Right cardiac atrium (tissue), 5 donors: ENCODE data around the gene MKS1. TPM values are rescaled to one million over a fixed set of nuclear protein-coding genes. Genes with fewer than 3 reads are reported as not detected.

ENCODE experiments used
- ATAC-seq, 2 donors: fragments of 200-7000 bp; cut with Tn5 transposase; one replicate each; pipeline versions ENCODE4 v1.8.0 to v1.9.1; 2020; ENCODE audit warnings: moderate library complexity in 2 of 2, mild to moderate bottlenecking in 1 of 2
- DNase-seq, 3 donors: peaks; one replicate each; pipeline ENCODE4 v3.0.0-alpha.2; 2020
- H3K27ac ChIP-seq: one replicate; pipeline ENCODE4 v1.5.1; 2013; ENCODE audit warnings: mild to moderate bottlenecking, low read length, control low read depth, moderate library complexity
- H3K27me3 ChIP-seq: one replicate; pipeline ENCODE4 v1.6.1; 2013; ENCODE audit not compliant: control insufficient read depth, insufficient read depth
- H3K4me1 ChIP-seq: one replicate; pipeline ENCODE4 v1.6.1; 2013; ENCODE audit warnings: low read length; ENCODE audit not compliant: control insufficient read depth, insufficient read depth
- H3K4me3 ChIP-seq: one replicate; pipeline ENCODE4 v1.5.1; 2013; ENCODE audit warnings: low read length, control low read depth
- H3K9me3 ChIP-seq: one replicate; pipeline ENCODE4 v1.6.1; 2013; ENCODE audit warnings: low read length; ENCODE audit not compliant: control insufficient read depth
- WGBS: extraction: QIAGEN DNeasy Blood & Tissue Kit; methylation state at CpG from one replicate; pipeline ENCODE4 v1.1.7; 2013; 5-methylcytosine and 5-hydroxymethylcytosine counted together
- intact Hi-C, 4 donors: fragments of 100-400 bp; cut with DNase I; formaldehyde crosslinking; loops; one replicate each; pipeline versions ENCODE4 v1.11.0 to v1.14.0; 2022 to 2023
- polyA plus RNA-seq: library from polyadenylated mRNA; stranded (reverse); fragments of 200-250 nt; gene quantifications from one replicate; pipeline ENCODE4 v1.2.3, GENCODE V29; 2013
- total RNA-seq, 4 donors: library from RNA; stranded (reverse); fragmentation: NEBNext Ultra II Directional; extraction: Animal tissue kit (Norgen Biotek cat#: 25700); gene quantifications; one replicate each; pipeline ENCODE4 v1.2.1, GENCODE V29; 2021
- donor health status: healthy with polysubstance abuse.
- donor health status: DM: no; HTN: yes; CAD: no.
- donor health status: DM: no; HTN: no; CAD: no.
- donor health status: DM: no; HTN: yes; CAD: no; lungs with severe emphysema.
- donor health status: DM: yes; HTN: yes; CAD: no.

The MKS1 gene
- total and polyA plus RNA-seq, 5 donors = 5.6 to 11.4 (median 6.9) TPM

DNA sequence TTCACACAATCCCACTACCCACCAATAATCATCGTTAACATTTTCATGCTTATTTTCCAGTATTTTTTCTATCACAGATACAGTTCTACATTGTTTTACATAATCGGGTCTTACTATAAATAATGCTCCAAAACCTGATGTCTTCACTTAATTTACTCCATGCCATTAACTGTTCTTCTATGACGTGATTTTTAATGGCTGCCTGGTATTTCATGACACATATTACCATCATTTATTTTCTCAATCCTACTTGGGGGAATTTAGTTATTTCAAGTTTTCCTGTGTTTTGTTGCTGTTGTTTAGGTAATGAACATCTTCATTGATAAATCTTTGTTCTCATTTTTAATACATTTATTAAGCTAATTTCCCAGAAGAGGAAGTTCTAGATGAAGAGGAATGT is 34.0 kb upstream of the MKS1 start:
- ATAC-seq = no peak
- Histone ChIP-seq H3K4me1 (no peaks in the 10 kb centered on the region), H3K27me3 (no peaks in the 10 kb centered on the region), H3K4me3 (no peak overlapping the region), H3K9me3 (no peaks in the 10 kb centered on the region), H3K27ac (no peak overlapping the region)
- 82% methylated on average over 3 of the region's 3 CpGs for WGBS
- DNase-seq = no peak
- intact Hi-C loops = no loop called here

DNA sequence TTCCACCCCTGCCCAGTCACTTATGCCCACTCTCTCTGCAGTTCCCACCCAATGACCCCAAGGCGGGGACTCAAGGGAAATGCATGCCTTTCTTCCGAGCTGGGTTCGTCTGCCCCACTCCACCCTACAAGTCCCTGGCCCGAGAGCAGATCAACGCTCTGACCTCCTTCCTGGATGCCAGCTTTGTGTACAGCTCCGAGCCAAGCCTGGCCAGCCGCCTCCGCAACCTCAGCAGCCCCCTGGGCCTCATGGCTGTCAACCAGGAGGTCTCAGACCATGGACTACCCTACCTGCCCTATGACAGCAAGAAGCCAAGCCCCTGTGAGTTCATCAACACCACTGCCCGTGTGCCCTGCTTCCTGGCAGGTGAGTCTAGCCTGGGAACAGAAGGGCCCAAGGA is 33.1 kb upstream of the MKS1 start:
- no peak overlapping the region for H3K27ac ChIP-seq
- WGBS = 60% methylated on average over 9 of the region's 9 CpGs
- H3K4me1 ChIP-seq = no peaks in the 10 kb centered on the region
- intact Hi-C loops = no loop called here
- no peaks in the 10 kb centered on the region for H3K9me3 ChIP-seq
- H3K27me3 ChIP-seq = no peaks in the 10 kb centered on the region
- no peak for ATAC-seq
- DNase-seq = no peak
- no peak overlapping the region for H3K4me3 ChIP-seq

DNA sequence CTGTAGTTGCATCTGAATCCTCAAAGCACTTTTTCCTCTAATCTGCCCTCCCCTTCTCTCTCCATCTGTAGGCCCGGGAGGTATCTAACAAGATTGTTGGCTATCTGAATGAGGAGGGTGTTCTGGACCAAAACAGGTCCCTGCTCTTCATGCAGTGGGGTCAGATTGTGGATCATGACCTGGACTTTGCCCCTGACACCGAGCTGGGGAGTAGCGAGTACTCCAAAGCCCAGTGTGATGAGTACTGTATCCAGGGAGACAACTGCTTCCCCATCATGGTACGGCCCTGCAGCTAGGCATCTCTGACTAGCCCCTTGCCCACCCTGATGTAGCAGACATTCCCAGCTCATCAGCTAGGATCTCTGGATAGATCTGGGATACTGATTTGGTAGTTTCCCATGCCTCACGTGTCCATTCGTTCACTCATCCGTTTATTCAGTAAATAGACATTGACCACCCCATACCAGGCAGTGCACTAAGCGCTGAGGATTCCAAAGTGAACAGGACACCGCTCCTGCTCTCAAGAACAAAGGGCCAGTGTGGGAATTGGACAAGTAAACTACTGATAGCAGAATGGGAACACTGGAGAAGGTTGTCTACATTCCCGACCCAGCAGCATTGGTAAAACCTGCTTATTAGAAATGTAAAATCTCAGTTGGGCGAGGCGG is 31.4 kb upstream of the MKS1 start:
- intact Hi-C loops = no loop called here
- H3K4me1 ChIP-seq = no peaks in the 10 kb centered on the region
- ATAC-seq = no peak
- no peak for DNase-seq
- H3K27ac ChIP-seq = no peak overlapping the region
- no peak overlapping the region for H3K4me3 ChIP-seq
- no peaks in the 10 kb centered on the region for H3K9me3 ChIP-seq
- H3K27me3 ChIP-seq = no peaks in the 10 kb centered on the region
- WGBS = 85% methylated on average over 12 of the region's 12 CpGs

DNA sequence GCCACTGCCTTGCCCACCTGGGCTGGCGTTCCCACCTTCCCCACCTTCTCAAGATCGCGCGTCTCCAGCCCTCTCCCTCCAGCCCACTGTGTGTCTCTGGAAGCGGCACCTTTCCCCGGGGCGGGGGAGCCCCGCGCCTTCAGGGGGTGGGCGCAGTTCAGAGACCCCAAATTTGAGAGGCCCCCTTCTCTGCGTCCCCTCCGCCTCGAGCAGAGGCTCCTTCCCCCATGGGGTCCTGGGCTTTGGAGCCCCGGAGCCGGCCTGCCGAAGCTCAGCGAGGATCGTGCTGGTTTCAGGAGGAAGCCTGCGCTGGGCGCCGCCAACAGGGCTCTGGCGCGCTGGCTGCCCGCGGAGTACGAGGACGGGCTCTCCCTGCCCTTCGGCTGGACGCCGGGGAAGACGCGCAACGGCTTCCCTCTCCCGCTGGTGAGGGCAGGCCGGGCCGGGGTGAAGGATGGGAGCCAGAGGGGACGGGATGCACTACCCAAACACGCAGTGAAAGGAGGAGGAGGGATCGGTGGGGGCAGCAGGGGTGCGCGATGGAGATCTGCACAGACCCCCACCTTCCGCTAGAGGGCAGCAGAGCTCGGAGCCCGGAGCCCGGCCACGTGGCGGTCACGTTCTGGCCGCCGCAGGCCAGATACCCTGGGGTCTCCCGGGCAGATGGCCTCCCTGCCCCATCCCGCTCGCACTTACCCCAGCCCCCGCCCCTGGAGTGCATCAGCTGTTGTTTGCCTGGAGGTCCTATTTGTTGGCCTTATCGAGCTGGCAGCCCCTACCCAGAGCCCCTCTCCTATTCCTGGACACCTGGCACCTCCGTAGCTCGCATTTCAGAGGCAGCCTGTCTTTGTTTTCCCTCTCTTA is 30.4 kb upstream of the MKS1 start:
- no peaks in the 10 kb centered on the region for H3K4me1 ChIP-seq
- no peak overlapping the region for H3K27ac ChIP-seq
- intact Hi-C loops = no loop called here
- H3K27me3 ChIP-seq = no peaks in the 10 kb centered on the region
- DNase-seq (peak; percentile 68 to 87 (median 86)), ATAC-seq (peak; percentile 90 to 95)
- H3K4me3 ChIP-seq = peak overlapping the region; percentile 3
- WGBS = 5% methylated on average over 57 of the region's 57 CpGs
- no peaks in the 10 kb centered on the region for H3K9me3 ChIP-seq

DNA sequence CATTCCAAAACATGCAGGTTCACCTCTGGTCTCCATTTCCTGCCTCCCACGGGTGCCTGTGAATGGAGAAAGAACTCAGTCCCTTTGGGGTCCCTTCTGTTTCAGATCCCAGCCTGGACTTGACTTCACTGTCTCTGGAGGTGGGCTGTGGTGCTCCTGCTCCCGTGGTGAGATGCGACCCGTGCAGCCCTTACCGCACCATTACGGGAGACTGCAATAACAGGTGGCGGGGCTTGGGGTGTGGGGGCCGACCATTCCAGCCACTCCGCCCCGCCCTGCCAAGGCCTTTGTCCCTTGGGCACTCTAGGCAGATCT is 29.9 kb upstream of the MKS1 start:
- no peak for DNase-seq
- H3K27me3 ChIP-seq = no peaks in the 10 kb centered on the region
- H3K27ac ChIP-seq = no peak overlapping the region
- 13% methylated on average over 10 of the region's 10 CpGs for WGBS
- intact Hi-C loops = no loop called here
- H3K4me3 ChIP-seq = no peak overlapping the region
- H3K9me3 ChIP-seq = no peaks in the 10 kb centered on the region
- H3K4me1 ChIP-seq = no peaks in the 10 kb centered on the region
- ATAC-seq = peak in 1 of 2 donors; percentile 6

DNA sequence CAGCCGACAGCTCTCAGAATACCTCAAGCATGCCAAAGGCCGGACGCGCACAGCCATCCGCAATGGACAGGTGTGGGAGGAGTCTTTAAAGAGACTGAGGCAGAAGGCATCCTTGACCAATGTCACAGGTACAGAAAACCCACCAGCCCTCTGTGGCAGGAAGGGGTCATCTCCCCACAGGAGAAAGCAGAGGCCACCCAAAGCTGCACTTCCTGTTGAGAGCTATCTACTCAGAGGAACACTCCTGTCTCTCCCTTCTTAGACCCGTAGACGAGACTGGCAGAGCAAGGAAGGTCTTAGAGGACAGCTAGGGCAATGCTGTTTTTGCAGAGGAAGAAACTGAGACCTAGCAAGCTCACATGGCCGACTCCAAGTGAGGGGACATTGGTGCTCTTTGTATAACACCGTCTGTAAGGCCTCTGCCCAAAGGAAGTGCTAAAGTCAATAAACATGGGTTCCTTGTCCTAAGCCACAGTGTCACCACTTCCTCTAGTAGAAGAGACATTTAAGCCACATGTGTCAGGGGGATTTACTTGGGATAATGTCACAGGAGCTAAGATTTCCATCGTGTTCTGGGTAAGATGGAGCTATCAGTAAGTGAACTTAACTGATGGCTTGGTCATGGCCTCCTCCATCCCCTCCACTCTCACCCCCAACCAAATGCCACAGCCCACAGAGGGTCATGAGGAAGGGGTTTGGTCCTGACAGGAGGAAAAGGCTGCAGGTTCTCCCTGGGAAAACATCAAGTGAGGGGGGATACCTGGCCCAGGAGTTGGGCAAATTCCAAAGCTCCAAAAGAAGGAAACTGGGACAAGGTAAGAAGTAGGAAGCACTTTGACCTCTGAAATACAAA is 28.7 kb upstream of the MKS1 start:
- H3K4me3 ChIP-seq = no peak overlapping the region
- WGBS = 73% methylated on average over 10 of the region's 10 CpGs
- no peak overlapping the region for H3K27ac ChIP-seq
- H3K4me1 ChIP-seq = no peaks in the 10 kb centered on the region
- H3K27me3 ChIP-seq = no peaks in the 10 kb centered on the region
- ATAC-seq (no peak), DNase-seq (no peak)
- no peaks in the 10 kb centered on the region for H3K9me3 ChIP-seq
- intact Hi-C loops = no loop called here

DNA sequence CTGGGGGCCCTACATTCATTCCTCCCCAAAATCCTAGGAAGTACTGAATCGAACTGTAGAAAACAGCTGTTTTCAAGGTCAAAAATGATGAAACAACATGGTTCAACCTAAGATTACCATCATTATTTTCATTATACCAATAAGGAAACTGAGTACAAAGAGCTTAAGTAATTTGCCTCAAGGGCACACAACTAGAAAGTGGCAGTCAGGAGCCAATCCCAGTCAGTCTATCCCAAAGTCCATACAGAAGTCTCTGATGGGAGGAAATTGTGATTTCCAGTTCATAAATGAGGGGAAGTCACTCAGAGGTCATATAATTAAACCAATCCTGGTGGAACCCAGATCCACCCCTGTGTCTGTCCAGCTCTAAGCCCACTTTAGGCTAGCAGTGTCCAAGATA is 27.7 kb upstream of the MKS1 start:
- Histone ChIP-seq H3K4me1 (no peaks in the 10 kb centered on the region), H3K27ac (no peak overlapping the region), H3K9me3 (no peaks in the 10 kb centered on the region), H3K27me3 (no peaks in the 10 kb centered on the region), H3K4me3 (no peak overlapping the region)
- ATAC-seq (no peak), DNase-seq (no peak)
- intact Hi-C loops = no loop called here
- WGBS = 77% methylated on average over 1 of the region's 1 CpG

DNA sequence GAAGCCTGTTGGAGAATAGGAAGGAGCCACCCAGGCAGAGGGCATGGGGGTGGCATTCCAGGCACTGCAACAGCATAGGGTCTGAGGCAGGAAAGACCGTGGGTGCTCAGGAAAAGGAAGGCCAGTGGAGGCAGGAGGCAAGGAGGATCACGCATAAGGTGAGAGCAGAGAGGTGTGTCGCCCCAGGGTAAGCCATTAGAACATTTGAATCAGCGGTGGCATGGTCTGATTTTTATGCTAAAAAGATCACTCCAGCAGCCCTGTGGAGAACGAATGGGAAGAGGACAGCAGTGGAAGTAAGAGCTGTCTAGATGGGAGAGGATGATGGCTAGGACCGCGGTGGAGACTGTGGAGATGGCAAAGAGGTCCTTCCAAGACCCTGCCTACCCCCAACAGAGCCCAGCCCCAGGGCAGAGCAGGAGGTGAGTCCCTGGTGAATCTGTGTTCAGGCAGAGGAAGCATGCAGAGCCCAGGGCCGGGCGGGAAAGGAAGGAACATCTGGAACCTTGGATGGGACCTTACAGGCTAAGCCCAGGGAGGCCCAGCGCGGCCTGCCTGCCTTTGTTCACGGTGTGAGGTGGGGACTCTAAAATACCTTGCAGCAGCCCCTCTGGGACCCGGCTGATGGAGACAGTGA is 27.2 kb upstream of the MKS1 start:
- WGBS = 78% methylated on average over 13 of the region's 13 CpGs
- no peak for DNase-seq
- Histone ChIP-seq H3K4me3 (no peak overlapping the region), H3K4me1 (no peaks in the 10 kb centered on the region), H3K27me3 (no peaks in the 10 kb centered on the region), H3K27ac (no peak overlapping the region), H3K9me3 (no peaks in the 10 kb centered on the region)
- intact Hi-C loops = no loop called here
- no peak for ATAC-seq

DNA sequence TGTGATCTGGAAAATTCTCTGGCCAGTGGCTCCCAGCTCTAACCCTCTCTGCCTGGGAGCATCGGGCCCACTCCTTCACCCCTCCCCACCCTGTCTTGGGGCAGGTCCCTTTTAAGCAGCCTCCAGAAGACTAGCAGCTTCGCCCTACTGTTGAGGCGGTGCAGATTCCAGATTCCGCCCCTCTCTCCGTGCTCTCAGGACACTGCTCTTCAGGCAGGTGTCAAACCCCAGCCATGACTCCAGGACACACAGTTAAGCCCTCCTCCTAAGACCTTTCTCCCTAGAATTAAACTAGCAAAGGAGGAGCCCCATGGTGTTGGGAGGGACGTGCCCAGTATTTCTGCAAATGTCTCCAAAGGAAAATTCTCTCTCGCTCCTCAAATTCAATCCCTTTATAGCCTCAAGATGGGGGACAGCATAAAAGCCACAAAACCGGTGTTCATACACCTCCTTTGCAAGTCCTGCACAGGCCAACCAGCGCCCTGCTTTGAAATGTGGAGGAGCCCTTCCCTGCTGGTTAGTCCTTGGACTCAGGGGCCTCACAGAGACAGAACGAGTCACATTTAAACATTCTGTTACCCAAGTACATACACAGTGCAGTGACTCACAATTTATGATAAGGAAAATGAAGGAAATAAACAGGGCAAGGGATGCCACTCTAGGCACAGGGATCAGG is 26.5 kb upstream of the MKS1 start:
- ATAC-seq (no peak), DNase-seq (no peak)
- H3K27me3 ChIP-seq = no peaks in the 10 kb centered on the region
- no peaks in the 10 kb centered on the region for H3K9me3 ChIP-seq
- H3K4me3 ChIP-seq = no peak overlapping the region
- H3K4me1 ChIP-seq = no peaks in the 10 kb centered on the region
- intact Hi-C loops = no loop called here
- no peak overlapping the region for H3K27ac ChIP-seq
- 53% methylated on average over 10 of the region's 10 CpGs for WGBS

DNA sequence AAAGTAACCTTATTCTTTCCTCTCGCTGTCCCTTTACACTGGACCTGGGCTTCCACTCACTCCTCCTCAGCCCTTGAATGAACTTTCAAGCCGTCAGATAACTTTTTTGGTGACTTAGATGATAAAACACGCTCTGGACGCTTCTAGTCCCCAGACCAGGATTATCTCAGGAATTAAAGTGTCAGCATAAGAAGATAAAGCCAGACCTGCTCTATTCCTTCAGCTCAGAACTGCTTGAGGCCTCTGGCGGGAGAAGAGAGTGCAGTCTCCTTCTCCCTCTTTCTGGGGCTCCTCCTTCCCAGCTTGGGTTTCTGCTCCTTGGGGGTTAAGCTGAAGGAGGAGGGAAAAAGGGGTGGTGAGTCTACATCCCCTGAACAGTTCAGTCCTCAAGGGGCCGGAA is 25.9 kb upstream of the MKS1 start:
- Histone ChIP-seq H3K27ac (no peak overlapping the region), H3K9me3 (no peaks in the 10 kb centered on the region), H3K4me3 (no peak overlapping the region), H3K4me1 (no peaks in the 10 kb centered on the region), H3K27me3 (no peaks in the 10 kb centered on the region)
- ATAC-seq (no peak), DNase-seq (no peak)
- WGBS = 39% methylated on average over 6 of the region's 6 CpGs
- intact Hi-C loops = no loop called here
